Activated CD8-positive, alpha-beta memory T cell treated with anti-CD3 and anti-CD28 coated beads for 48 hours (primary cell): Measurements from ENCODE around the gene CT45A2.
"Not testable (repeated sequence)": the region's sequence is repeated elsewhere in the genome, so short reads cannot be mapped to it uniquely, and the experiment has no call there.

Experiments
- DNase-seq, 3 experiments: peaks; one replicate each; pipeline ENCODE4 v3.0.0-alpha.2; 2020; ENCODE audit warnings: low read depth in 2 of 3, low spot score in 2 of 3

Gene CT45A2, protein sequence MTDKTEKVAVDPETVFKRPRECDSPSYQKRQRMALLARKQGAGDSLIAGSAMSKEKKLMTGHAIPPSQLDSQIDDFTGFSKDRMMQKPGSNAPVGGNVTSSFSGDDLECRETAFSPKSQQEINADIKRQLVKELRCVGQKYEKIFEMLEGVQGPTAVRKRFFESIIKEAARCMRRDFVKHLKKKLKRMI

DNA sequence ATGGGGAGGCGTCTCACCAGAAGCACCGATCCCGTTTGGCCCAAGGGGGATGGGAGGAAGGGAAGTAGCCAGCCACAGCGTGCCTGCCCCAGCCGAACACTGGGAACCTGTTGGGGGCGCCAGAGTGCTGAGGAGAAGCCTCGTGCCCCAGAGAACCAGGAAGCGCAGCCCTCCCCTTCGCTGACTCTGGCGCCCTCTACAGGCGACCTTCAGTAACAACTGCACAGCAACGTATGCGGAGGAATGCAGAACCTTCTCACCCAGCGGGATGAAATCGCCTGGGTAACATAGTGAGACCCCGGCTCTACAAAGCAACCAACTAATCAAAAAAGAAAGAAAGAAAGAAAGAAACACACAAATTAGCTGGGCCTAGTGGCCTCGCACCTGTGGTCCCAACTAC, at the start of gene CT45A2:
Gene CT45A2 (minus strand): TSS at position 101 of the 400 bp plus-strand sequence. CDS start 3,747 bp downstream, outside the sequence.
- DNase-seq: not testable (repeated sequence)

DNA sequence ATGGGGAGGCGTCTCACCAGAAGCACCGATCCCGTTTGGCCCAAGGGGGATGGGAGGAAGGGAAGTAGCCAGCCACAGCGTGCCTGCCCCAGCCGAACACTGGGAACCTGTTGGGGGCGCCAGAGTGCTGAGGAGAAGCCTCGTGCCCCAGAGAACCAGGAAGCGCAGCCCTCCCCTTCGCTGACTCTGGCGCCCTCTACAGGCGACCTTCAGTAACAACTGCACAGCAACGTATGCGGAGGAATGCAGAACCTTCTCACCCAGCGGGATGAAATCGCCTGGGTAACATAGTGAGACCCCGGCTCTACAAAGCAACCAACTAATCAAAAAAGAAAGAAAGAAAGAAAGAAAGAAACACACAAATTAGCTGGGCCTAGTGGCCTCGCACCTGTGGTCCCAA, 34.6 kb upstream of the CT45A2 start, which contains the start of gene CT45A8:
Gene CT45A8 (minus strand): TSS at position 101 of the 400 bp plus-strand sequence. CDS start 3,755 bp downstream, outside the sequence.
- DNase-seq: not testable (repeated sequence)

DNA sequence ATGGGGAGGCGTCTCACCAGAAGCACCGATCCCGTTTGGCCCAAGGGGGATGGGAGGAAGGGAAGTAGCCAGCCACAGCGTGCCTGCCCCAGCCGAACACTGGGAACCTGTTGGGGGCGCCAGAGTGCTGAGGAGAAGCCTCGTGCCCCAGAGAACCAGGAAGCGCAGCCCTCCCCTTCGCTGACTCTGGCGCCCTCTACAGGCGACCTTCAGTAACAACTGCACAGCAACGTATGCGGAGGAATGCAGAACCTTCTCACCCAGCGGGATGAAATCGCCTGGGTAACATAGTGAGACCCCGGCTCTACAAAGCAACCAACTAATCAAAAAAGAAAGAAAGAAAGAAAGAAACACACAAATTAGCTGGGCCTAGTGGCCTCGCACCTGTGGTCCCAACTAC, 17.4 kb upstream of the CT45A2 start, which contains the start of gene CT45A7:
Gene CT45A7 (minus strand): TSS at position 101 of the 400 bp plus-strand sequence. CDS start 3,747 bp downstream, outside the sequence.
- not testable (repeated sequence) for DNase-seq

DNA sequence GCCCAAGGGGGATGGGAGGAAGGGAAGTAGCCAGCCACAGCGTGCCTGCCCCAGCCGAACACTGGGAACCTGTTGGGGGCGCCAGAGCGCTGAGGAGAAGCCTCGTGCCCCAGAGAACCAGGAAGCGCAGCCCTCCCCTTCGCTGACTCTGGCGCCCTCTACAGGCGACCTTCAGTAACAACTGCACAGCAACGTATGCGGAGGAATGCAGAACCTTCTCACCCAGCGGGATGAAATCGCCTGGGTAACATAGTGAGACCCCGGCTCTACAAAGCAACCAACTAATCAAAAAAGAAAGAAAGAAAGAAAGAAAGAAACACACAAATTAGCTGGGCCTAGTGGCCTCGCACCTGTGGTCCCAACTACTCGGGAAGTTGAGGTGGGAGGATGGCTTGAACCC, 17.1 kb downstream of the CT45A2 start, which contains the start of gene CT45A6:
Gene CT45A6 (minus strand): TSS at position 101 of the 400 bp plus-strand sequence. CDS start 3,794 bp downstream, outside the sequence.
- DNase-seq: not testable (repeated sequence)

DNA sequence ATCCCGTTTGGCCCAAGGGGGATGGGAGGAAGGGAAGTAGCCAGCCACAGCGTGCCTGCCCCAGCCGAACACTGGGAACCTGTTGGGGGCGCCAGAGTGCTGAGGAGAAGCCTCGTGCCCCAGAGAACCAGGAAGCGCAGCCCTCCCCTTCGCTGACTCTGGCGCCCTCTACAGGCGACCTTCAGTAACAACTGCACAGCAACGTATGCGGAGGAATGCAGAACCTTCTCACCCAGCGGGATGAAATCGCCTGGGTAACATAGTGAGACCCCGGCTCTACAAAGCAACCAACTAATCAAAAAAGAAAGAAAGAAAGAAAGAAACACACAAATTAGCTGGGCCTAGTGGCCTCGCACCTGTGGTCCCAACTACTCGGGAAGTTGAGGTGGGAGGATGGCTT, 34.4 kb downstream of the CT45A2 start, which contains the start of gene CT45A5:
Gene CT45A5 (minus strand): TSS at position 101 of the 400 bp plus-strand sequence. CDS start 3,774 bp downstream, outside the sequence.
- not testable (repeated sequence) for DNase-seq

DNA sequence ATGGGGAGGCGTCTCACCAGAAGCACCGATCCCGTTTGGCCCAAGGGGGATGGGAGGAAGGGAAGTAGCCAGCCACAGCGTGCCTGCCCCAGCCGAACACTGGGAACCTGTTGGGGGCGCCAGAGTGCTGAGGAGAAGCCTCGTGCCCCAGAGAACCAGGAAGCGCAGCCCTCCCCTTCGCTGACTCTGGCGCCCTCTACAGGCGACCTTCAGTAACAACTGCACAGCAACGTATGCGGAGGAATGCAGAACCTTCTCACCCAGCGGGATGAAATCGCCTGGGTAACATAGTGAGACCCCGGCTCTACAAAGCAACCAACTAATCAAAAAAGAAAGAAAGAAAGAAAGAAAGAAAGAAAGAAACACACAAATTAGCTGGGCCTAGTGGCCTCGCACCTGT, 51.7 kb downstream of the CT45A2 start, which contains the start of gene CT45A3:
Gene CT45A3 (minus strand): TSS at position 101 of the 400 bp plus-strand sequence. CDS start 3,747 bp downstream, outside the sequence.
- not testable (repeated sequence) for DNase-seq
